HCT116 (cell line): ENCODE measurements around the gene AKT1.

Source experiments
- CTCF ChIP-seq, 3 experiments: fragments of 200-600 bp in 1 of 3; sonication (generic) in 1 of 3; IDR thresholded peaks in 2 of 3; conservative IDR thresholded peaks in 1 of 3; 2 replicates each; pipeline ENCODE4 v1.5.1; 2012 to 2017; ENCODE audit warnings: low read depth in 2 of 3, low read length in 2 of 3, antibody characterized with exemption in 1 of 3, borderline replicate concordance in 1 of 3, control low read depth in 1 of 3, mild to moderate bottlenecking in 1 of 3, mixed read lengths in 1 of 3, mixed run types in 1 of 3, moderate library complexity in 1 of 3; ENCODE audit not compliant: insufficient read depth in 1 of 3
- ELF1 ChIP-seq: IDR thresholded peaks from 2 replicates; pipeline ENCODE4 v1.6.1; 2012; ENCODE audit warnings: low read depth, borderline replicate concordance
- EZH2phosphoT487 ChIP-seq: fragments of 200-600 bp; IDR thresholded peaks from 2 replicates; pipeline ENCODE4 v1.6.1; 2018; ENCODE audit warnings: antibody characterized with exemption, borderline replicate concordance
- FOSL1 ChIP-seq: IDR thresholded peaks from 2 replicates; pipeline ENCODE4 v1.6.1; 2012; ENCODE audit warnings: low read depth
- MAX ChIP-seq: IDR thresholded peaks from 2 replicates; pipeline ENCODE4 v1.6.1; 2012
- POLR2A ChIP-seq: IDR thresholded peaks from 2 replicates; pipeline ENCODE4 v1.7.0; 2011; ENCODE audit warnings: borderline replicate concordance; ENCODE audit not compliant: insufficient read depth, insufficient read length; ENCODE audit errors: extremely low read depth
- POLR2AphosphoS5 ChIP-seq: IDR thresholded peaks from 2 replicates; pipeline ENCODE4 v1.6.1; 2011; ENCODE audit warnings: mild to moderate bottlenecking, low read depth, low read length, moderate library complexity
- RAD21 ChIP-seq: IDR thresholded peaks from 2 replicates; pipeline ENCODE4 v1.6.1; 2012; ENCODE audit warnings: low read depth, mild to moderate bottlenecking
- ZFX ChIP-seq: fragments of 450-650 bp; IDR thresholded peaks from 2 replicates; pipeline ENCODE4 v1.6.1; 2017

GRCh38 chr14:104739026-104739425 is 56.5 kb downstream of the AKT1 start:
- TF ChIP-seq ZFX, result no peak
- no peak for TF ChIP-seq FOSL1
- TF ChIP-seq EZH2phosphoT487, result no peak
- no peak for TF ChIP-seq CTCF (IDR thresholded peaks at IDR 0.05 in 2 of 3, conservative IDR thresholded peaks at IDR 0.05 in 1 of 3; ENCODE audit: borderline replicate concordance in 1 of 3, insufficient read depth in 1 of 3, low read depth in 2 of 3, low read length in 2 of 3)
- no peak for TF ChIP-seq MAX
- no peak for TF ChIP-seq POLR2AphosphoS5
- TF ChIP-seq ELF1, result no peak
- no peak for TF ChIP-seq POLR2A
- no peak for TF ChIP-seq RAD21
